ENCODE data around the gene NAV1.
A peak's percentile ranks its signal among the peaks of the same experiment; 100 is the strongest.

The NAV1 gene

DNA sequence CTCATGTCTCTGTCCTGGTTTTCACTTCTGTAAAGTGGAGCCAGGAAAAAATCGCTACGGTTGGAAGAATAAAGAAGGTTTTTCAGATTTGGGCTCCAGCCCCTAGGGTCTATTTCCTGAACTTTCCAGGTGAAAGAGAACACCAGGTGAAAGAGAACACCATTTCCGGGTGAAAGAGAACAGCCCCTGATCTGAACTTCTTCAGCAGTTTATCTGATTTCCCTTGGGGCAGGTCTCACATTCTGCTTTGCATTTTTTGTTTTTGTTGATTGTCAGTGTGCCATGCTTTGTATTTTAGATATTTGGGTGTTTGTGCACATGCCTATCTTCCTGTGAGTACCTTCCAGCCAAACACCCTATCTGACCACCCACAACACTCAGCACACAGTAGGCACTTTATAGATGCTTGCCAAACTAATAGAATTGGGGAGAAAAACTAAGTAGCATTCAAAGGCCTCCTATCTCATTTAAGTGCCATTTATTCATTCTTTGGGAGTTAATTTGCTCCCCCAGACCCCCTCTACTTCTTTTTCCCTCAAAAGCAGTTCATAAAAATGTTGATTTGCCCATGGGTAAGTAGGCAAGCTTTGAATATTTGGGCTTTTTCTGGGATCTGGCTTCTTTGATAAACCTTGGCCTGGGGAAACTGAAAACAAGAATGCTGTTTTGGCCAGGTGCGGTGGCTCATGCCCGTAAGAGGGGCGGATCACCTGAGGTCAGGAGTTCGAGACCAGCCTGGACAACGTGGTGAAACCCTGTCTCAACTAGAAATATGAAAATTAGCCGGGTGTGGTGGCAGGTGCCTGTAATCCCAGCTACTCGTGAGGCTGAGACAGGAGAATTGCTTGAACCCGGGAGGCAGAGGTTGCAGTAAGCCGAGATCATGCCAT, 2.2 kb downstream of the NAV1 start:
- WGBS = 93% methylated on average over 12 of the region's 12 CpGs
- Histone ChIP-seq H3K79me1 (replicated peaks; ENCODE audit: low read length, poor library complexity, severe bottlenecking) (peaks cover 3% of the 10 kb centered on the region), H3K4me3 (ENCODE audit: insufficient read depth in 1 of 2, low read depth in 1 of 2, low read length in 2 of 2) (peak overlapping the region in 1 of 2 experiments; percentile 94), H2AFZ (ENCODE audit: low read depth, low read length) (no peak overlapping the region), H3K4me1 (ENCODE audit: control insufficient read depth, insufficient read depth, low read depth, low read length) (peaks cover 23% of the 10 kb centered on the region), H2BK15ac (ENCODE audit: low read depth, poor library complexity, severe bottlenecking) (peak overlapping the region; percentile 57), H4K8ac (ENCODE audit: low read length) (peak overlapping the region; percentile 46), H3K9ac (ENCODE audit: low read length) (peak overlapping the region; percentile 93), H3K23ac (ENCODE audit: low read length in 2 of 2) (peak overlapping the region in 1 of 2 experiments; percentile 50), H3K18ac (ENCODE audit: low read depth in 1 of 2, low read length in 2 of 2) (peak overlapping the region; percentile 8 to 21), H3K36me3 (ENCODE audit: control insufficient read depth in 1 of 2, insufficient read depth in 2 of 2, low read depth in 1 of 2, low read length in 2 of 2) (no peaks in the 10 kb centered on the region), H3K14ac (ENCODE audit: low read length in 2 of 2) (no peak overlapping the region), H3K4ac (ENCODE audit: low read depth in 1 of 2, low read length in 2 of 2) (peak overlapping the region in 1 of 2 experiments; percentile 67), H3K9me3 (ENCODE audit: control insufficient read depth, low read length) (no peaks in the 10 kb centered on the region), H2BK120ac (ENCODE audit: low read depth, low read length) (no peak overlapping the region), H2BK12ac (ENCODE audit: low read length in 2 of 2) (peak overlapping the region in 1 of 2 experiments; percentile 21), H2AK5ac (ENCODE audit: low read length, severe bottlenecking) (peak overlapping the region; percentile 68), H4K91ac (ENCODE audit: low read length) (no peak overlapping the region), H3K27ac (ENCODE audit: low read length, poor library complexity, severe bottlenecking) (peak overlapping the region; percentile 92), H2BK5ac (ENCODE audit: low read depth, low read length, poor library complexity, severe bottlenecking) (no peak overlapping the region), H3K4me2 (ENCODE audit: low read length, poor library complexity, severe bottlenecking) (peak overlapping the region; percentile 92), H3K27me3 (ENCODE audit: control insufficient read depth in 1 of 2, insufficient read depth in 1 of 2, low read length in 2 of 2) (no peaks in the 10 kb centered on the region)
- no peak for DNase-seq

DNA sequence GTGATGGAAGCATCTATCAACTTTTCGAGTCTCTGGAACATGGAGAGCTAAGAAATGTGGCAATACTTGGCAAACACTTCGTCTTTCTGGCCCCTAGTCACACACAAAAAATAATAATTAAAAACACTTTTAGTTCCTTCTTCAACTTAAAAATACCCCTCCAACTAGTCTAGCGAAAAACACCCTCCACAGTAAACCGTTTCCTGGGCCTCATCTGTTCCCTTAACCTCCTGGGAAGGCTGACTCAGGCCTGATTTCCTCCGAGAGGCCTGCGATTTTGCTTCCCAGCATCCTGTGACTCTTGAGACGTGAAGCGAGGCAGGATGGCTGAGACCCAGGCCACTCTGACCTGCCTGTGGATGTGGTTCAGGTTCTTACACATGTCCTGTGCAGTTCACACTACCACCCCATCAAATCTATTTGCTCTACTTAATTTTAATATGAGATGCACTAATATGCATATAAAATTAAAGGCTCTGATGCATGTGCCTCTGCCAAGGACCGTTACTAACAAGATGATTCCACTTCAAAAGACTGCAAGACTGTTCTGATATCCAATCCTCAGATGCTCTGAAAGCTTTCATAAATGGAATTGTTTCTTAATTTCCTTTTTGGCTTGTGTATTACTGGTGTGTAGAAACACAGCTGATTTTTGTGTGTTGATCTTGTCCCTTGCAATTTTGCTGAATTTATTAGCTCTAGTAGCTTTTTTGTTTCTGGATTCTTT, 3.5 kb downstream of the NAV1 start:
- Histone ChIP-seq H3K4me2 (ENCODE audit: low read length, poor library complexity, severe bottlenecking) (peak overlapping the region; percentile 2), H3K18ac (ENCODE audit: low read depth in 1 of 2, low read length in 2 of 2) (peak overlapping the region in 1 of 2 experiments; percentile 40), H2AFZ (ENCODE audit: low read depth, low read length) (no peak overlapping the region), H4K8ac (ENCODE audit: low read length) (peak overlapping the region; percentile 89), H2BK15ac (ENCODE audit: low read depth, poor library complexity, severe bottlenecking) (no peak overlapping the region), H3K27me3 (ENCODE audit: control insufficient read depth in 1 of 2, insufficient read depth in 1 of 2, low read length in 2 of 2) (no peaks in the 10 kb centered on the region), H3K36me3 (ENCODE audit: control insufficient read depth in 1 of 2, insufficient read depth in 2 of 2, low read depth in 1 of 2, low read length in 2 of 2) (no peaks in the 10 kb centered on the region), H3K4me3 (ENCODE audit: insufficient read depth in 1 of 2, low read depth in 1 of 2, low read length in 2 of 2) (peak overlapping the region in 1 of 2 experiments; percentile 94), H3K9ac (ENCODE audit: low read length) (peak overlapping the region; percentile 93), H3K23ac (ENCODE audit: low read length in 2 of 2) (no peak overlapping the region), H3K79me1 (replicated peaks; ENCODE audit: low read length, poor library complexity, severe bottlenecking) (peaks cover 4% of the 10 kb centered on the region), H2AK5ac (ENCODE audit: low read length, severe bottlenecking) (peak overlapping the region; percentile 97), H3K4ac (ENCODE audit: low read depth in 1 of 2, low read length in 2 of 2) (peak overlapping the region; percentile 35 to 92), H2BK5ac (ENCODE audit: low read depth, low read length, poor library complexity, severe bottlenecking) (peak overlapping the region; percentile 92), H3K14ac (ENCODE audit: low read length in 2 of 2) (no peak overlapping the region), H3K9me3 (ENCODE audit: control insufficient read depth, low read length) (no peaks in the 10 kb centered on the region), H3K27ac (ENCODE audit: low read length, poor library complexity, severe bottlenecking) (peak overlapping the region; percentile 92), H4K91ac (ENCODE audit: low read length) (peak overlapping the region; percentile 52), H3K4me1 (ENCODE audit: control insufficient read depth, insufficient read depth, low read depth, low read length) (peaks cover 21% of the 10 kb centered on the region), H2BK120ac (ENCODE audit: low read depth, low read length) (no peak overlapping the region), H2BK12ac (ENCODE audit: low read length in 2 of 2) (no peak overlapping the region)
- peak; percentile 79 for DNase-seq
- WGBS = 20% methylated on average over 8 of the region's 9 CpGs

DNA sequence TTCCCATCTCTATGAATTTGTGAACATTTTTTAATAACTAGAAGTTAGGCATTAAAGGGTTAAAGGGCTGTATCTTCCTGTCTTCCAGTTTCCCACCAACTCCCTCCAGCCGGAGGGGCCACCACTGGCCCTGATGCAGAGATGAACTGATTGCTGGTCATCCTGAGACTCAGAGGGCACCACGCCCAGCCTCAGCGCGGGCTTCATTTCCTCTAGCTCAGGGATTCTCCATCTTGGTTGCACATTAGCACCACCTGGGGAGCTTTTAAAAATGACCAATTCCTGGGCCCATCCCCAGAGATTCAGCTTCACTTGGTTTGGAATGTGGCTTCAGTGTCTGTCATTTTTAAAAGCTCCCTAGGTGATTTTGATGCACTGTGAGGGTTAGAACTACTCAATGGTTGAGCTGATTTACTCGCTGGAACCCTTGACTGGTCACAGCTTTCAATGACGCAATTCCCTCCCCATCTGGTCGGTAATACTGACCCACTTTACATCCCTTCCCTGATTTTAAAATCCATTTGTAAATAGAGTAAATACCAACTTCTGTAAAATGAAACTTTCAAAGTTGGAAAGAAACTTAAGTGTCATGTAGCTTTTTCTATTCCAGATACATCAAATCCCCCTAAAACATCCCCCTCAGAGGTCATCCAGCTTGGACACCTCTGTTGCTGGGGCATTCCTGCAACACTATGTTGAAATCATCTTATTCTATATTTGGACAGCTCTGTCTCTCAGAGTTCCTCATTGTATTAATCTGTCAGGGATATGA, 5.1 kb downstream of the NAV1 start:
- peak overlapping the region in 1 of 2 experiments; percentile 69 for H3K18ac ChIP-seq (ENCODE audit: low read depth in 1 of 2, low read length in 2 of 2)
- H3K4ac ChIP-seq (ENCODE audit: low read depth in 1 of 2, low read length in 2 of 2) = no peak overlapping the region
- no peak overlapping the region for H3K4me2 ChIP-seq (ENCODE audit: low read length, poor library complexity, severe bottlenecking)
- peaks cover 6% of the 10 kb centered on the region for H3K79me1 ChIP-seq (replicated peaks; ENCODE audit: low read length, poor library complexity, severe bottlenecking)
- no peak for DNase-seq
- H3K14ac ChIP-seq (ENCODE audit: low read length in 2 of 2) = no peak overlapping the region
- no peak overlapping the region for H3K23ac ChIP-seq (ENCODE audit: low read length in 2 of 2)
- H4K8ac ChIP-seq (ENCODE audit: low read length) = peak overlapping the region; percentile 19
- no peak overlapping the region for H2BK5ac ChIP-seq (ENCODE audit: low read depth, low read length, poor library complexity, severe bottlenecking)
- peak overlapping the region; percentile 93 for H3K9ac ChIP-seq (ENCODE audit: low read length)
- 75% methylated on average over 5 of the region's 7 CpGs for WGBS
- no peaks in the 10 kb centered on the region for H3K9me3 ChIP-seq (ENCODE audit: control insufficient read depth, low read length)
- H2BK12ac ChIP-seq (ENCODE audit: low read length in 2 of 2) = peak overlapping the region in 1 of 2 experiments; percentile 76
- peak overlapping the region; percentile 44 for H2BK15ac ChIP-seq (ENCODE audit: low read depth, poor library complexity, severe bottlenecking)
- no peak overlapping the region for H2BK120ac ChIP-seq (ENCODE audit: low read depth, low read length)
- peak overlapping the region; percentile 7 for H4K91ac ChIP-seq (ENCODE audit: low read length)
- peaks cover 12% of the 10 kb centered on the region for H3K4me1 ChIP-seq (ENCODE audit: control insufficient read depth, insufficient read depth, low read depth, low read length)
- no peak overlapping the region for H3K27ac ChIP-seq (ENCODE audit: low read length, poor library complexity, severe bottlenecking)
- no peak overlapping the region for H2AFZ ChIP-seq (ENCODE audit: low read depth, low read length)
- H3K27me3 ChIP-seq (ENCODE audit: control insufficient read depth in 1 of 2, insufficient read depth in 1 of 2, low read length in 2 of 2) = no peaks in the 10 kb centered on the region
- H3K36me3 ChIP-seq (ENCODE audit: control insufficient read depth in 1 of 2, insufficient read depth in 2 of 2, low read depth in 1 of 2, low read length in 2 of 2) = no peaks in the 10 kb centered on the region
- H3K4me3 ChIP-seq (ENCODE audit: insufficient read depth in 1 of 2, low read depth in 1 of 2, low read length in 2 of 2) = peak overlapping the region in 1 of 2 experiments; percentile 17
- peak overlapping the region; percentile 17 for H2AK5ac ChIP-seq (ENCODE audit: low read length, severe bottlenecking)

Data from mesenchymal stem cell (in vitro differentiated cells and primary cell).